Measurements from ENCODE around the gene IPCEF1.

DNA sequence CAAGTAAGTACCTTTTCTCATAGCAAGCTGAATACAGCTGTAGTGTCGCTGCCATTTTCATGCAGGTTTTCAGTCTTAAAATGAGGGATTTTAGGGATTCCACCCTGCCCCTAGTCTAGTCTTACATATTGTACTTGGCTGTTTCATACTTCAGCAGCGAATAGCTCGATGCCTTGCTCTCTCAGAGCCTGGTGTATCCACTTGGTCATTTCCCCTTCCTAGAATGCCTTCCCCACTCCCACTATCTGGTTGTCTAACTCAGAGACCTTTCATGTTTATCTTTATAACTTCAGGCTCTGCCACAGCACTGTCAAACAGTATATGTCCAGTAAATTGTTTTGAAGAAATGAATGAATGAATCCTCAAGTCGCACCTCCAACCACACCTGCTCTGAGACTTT lies 21.1 kb upstream of the IPCEF1 start:
- no peak for TF ChIP-seq CTCF (conservative IDR thresholded peaks at IDR 0.05)
- TF ChIP-seq EZH2 (IDR thresholded peaks at IDR 0.05; ENCODE audit: low read depth): no peak
